ENCODE results near the gene DTNB.

DTNB gene

GRCh38 chr2:25330273-25330672 lies 343.1 kb downstream of the DTNB start:
- CTCF ChIA-PET = interaction anchor here (1.4 kb wide), 1 partner anchor 32 kb away, joined by 4 read pairs; no protein-coding TSS in a partner anchor
- no peak for TF ChIP-seq CTCF (IDR thresholded peaks at IDR 0.05; ENCODE audit: insufficient read depth, low read length, missing control alignments)
- DNase-seq (ENCODE audit: low read depth, low spot score) = no peak
- POLR2A ChIA-PET = no interaction called here
- no peak overlapping the region for H3K4me3 ChIP-seq (ENCODE audit: low read depth, low read length)

GRCh38 chr2:25328152-25329085 lies 345.0 kb downstream of the DTNB start:
- no peak overlapping the region for H3K4me3 ChIP-seq (ENCODE audit: low read depth, low read length)
- DNase-seq (ENCODE audit: low read depth, low spot score) = no peak
- CTCF ChIA-PET = interaction anchor here (0.7 to 3.0 kb wide), 3 partner anchors 9 to 70 kb away, joined by 3 to 7 read pairs (median 4); partner anchors contain the start of gene DNMT3A
- POLR2A ChIA-PET = no interaction called here
- TF ChIP-seq CTCF (IDR thresholded peaks at IDR 0.05; ENCODE audit: insufficient read depth, low read length, missing control alignments) = no peak

Measured in AG04449 (cell line).